ENCODE data around the gene ALG9. TPM values are rescaled to one million over a fixed set of nuclear protein-coding genes. Genes with fewer than 3 reads are reported as not detected.

ALG9 gene
- total and polyA plus RNA-seq, 2 donors (not counting 3 experiments of a cell fraction or from before 2014, with no cell fraction given), result 29.1 to 29.4 TPM

DNA sequence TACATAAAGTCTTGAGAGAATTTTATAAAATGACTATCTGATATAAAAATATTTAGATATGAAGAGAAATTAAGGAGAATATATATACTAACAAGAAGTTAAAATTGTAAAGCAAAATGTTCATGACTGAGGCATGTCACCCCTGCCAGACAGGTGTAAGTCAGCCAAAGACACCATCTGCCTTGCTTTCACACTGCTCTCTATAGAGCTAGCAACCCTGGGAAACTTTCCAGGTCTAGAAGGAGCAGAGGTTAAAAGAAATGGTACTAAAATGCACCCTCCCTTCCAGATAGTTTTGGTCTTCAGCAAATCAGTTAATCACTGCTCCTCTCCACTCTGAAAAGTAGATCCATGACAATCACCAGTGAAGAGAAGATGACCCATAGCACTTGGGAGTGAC is 121.7 kb downstream of the ALG9 start:
- FAIRE-seq, result no peak
- dilution Hi-C loops (cut with MboI; ENCODE audit: extremely low pct_ligation_motif_present, low sequenced_read_pairs) (no loop called here), intact Hi-C loops (cut with micrococcal nuclease) (no loop called here)
- no TSS peak for BruUV-seq (replicated peaks)
- no peak overlapping the region for H3K4me3 ChIP-seq (replicated peaks in 1 of 3; ENCODE audit: insufficient read depth in 1 of 3, low read depth in 1 of 3, low read length in 3 of 3)
- H3K79me2 ChIP-seq (ENCODE audit: control insufficient read depth, insufficient read depth, low read length), result peaks cover under 1% of the 10 kb centered on the region
- no peak overlapping the region for H3K4me2 ChIP-seq (ENCODE audit: insufficient read depth, low read length)
- no peak overlapping the region for H3K27ac ChIP-seq (ENCODE audit: insufficient read depth, low read depth, low read length)
- H4K20me1 ChIP-seq (replicated peaks; ENCODE audit: control insufficient read depth, extremely low read depth, insufficient read depth, low read length), result no peaks in the 10 kb centered on the region
- TF ChIP-seq MYC (IDR thresholded peaks at IDR 0.05; ENCODE audit: low read depth, low read length) (no peak), FOS (IDR thresholded peaks at IDR 0.05; ENCODE audit: borderline replicate concordance, insufficient read depth, low read length) (no peak), JUN (IDR thresholded peaks at IDR 0.05; ENCODE audit: borderline replicate concordance, insufficient read depth, insufficient read length, low read depth) (no peak), POLR2AphosphoS5 (IDR thresholded peaks at IDR 0.05; ENCODE audit: insufficient read depth, low read depth, low read length) (no peak), POLR2A (IDR thresholded peaks at IDR 0.05; ENCODE audit: low read depth, low read length) (no peak), GATA2 (IDR thresholded peaks at IDR 0.05; ENCODE audit: insufficient read depth, insufficient read length, low read depth, low read length) (no peak), EZH2 (IDR thresholded peaks at IDR 0.05; ENCODE audit: borderline replicate concordance, low read depth, low read length, severe bottlenecking) (no peak)
- TF ChIP-seq, protein P1, sequence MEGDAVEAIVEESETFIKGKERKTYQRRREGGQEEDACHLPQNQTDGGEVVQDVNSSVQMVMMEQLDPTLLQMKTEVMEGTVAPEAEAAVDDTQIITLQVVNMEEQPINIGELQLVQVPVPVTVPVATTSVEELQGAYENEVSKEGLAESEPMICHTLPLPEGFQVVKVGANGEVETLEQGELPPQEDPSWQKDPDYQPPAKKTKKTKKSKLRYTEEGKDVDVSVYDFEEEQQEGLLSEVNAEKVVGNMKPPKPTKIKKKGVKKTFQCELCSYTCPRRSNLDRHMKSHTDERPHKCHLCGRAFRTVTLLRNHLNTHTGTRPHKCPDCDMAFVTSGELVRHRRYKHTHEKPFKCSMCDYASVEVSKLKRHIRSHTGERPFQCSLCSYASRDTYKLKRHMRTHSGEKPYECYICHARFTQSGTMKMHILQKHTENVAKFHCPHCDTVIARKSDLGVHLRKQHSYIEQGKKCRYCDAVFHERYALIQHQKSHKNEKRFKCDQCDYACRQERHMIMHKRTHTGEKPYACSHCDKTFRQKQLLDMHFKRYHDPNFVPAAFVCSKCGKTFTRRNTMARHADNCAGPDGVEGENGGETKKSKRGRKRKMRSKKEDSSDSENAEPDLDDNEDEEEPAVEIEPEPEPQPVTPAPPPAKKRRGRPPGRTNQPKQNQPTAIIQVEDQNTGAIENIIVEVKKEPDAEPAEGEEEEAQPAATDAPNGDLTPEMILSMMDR (IDR thresholded peaks at IDR 0.05; ENCODE audit: extremely low read depth in 1 of 2, insufficient read depth in 1 of 2, low read depth in 1 of 2, low read length in 2 of 2), result no peak
- TF ChIP-seq, protein P2, sequence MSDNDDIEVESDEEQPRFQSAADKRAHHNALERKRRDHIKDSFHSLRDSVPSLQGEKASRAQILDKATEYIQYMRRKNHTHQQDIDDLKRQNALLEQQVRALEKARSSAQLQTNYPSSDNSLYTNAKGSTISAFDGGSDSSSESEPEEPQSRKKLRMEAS (IDR thresholded peaks at IDR 0.05; ENCODE audit: insufficient read depth, insufficient read length), result no peak
- DNase-seq (ENCODE audit: low read depth, low spot score), result no peak
- H2AFZ ChIP-seq (ENCODE audit: low read depth, low read length), result no peak overlapping the region
- peaks cover 17 to 21% of the 10 kb centered on the region in 2 experiments for H3K36me3 ChIP-seq (ENCODE audit: control insufficient read depth in 2 of 2, extremely low read depth in 1 of 2, insufficient read depth in 2 of 2, low read length in 2 of 2)
- POLR2A ChIA-PET, result no interaction called here
- no peak overlapping the region for H3K9ac ChIP-seq (replicated peaks; ENCODE audit: extremely low read depth, insufficient read depth, low read length)
- no peaks in the 10 kb centered on the region for H3K27me3 ChIP-seq (ENCODE audit: control insufficient read depth in 2 of 2, insufficient read depth in 2 of 2, low read length in 2 of 2)
- peaks cover 9% of the 10 kb centered on the region for H3K4me1 ChIP-seq (ENCODE audit: control insufficient read depth, extremely low read depth, insufficient read depth, low read length)
- no peaks in the 10 kb centered on the region for H3K9me1 ChIP-seq (replicated peaks; ENCODE audit: control insufficient read depth, extremely low read depth, insufficient read depth, low read length)
- H3K9me3 ChIP-seq (replicated peaks; ENCODE audit: control insufficient read depth, insufficient read depth, low read length), result no peaks in the 10 kb centered on the region
- CTCF ChIA-PET, result interaction anchor here (0.6 to 1.5 kb wide), 3 partner anchors 17 to 145 kb away, joined by 3 to 4 read pairs (median 3); no protein-coding TSS in a partner anchor

All from endothelial cell of umbilical vein (primary cell).